Spleen (tissue), 7 donors: ENCODE data around the gene IMMP2L.

ENCODE experiments used
- POLR2A ChIP-seq, 3 donors: fragments of 450-650 bp; IDR thresholded peaks; one replicate each; pipeline ENCODE4 v1.5.1; 2017; ENCODE audit warnings: antibody characterized with exemption in 3 of 3, mild to moderate bottlenecking in 1 of 3
- POLR2AphosphoS5 ChIP-seq, 3 donors: sonication (generic); formaldehyde crosslinking; IDR thresholded peaks; one replicate each; pipeline ENCODE4 v1.5.1; 2017; ENCODE audit warnings: antibody characterized with exemption in 3 of 3
- TF ChIP-seq, protein P1 (sequence below), 11 experiments: fragments of 200-600 bp in 7 of 11; fragments of 450-650 bp in 4 of 11; sonication (generic) in 4 of 11; IDR thresholded peaks in 8 of 11; conservative IDR thresholded peaks in 3 of 11; 1 replicate in 7 of 11; 2 replicates in 4 of 11; pipeline versions ENCODE4 v1.4.0 to v1.8.0; 2016 to 2021; ENCODE audit warnings: antibody characterized with exemption in 11 of 11, inconsistent platforms in 4 of 11, mild to moderate bottlenecking in 1 of 11
- donor health status: DM: no; HTN: no; CAD: no; lungs with moderate emphysema.
- donor health status: DM: no; HTN: no; CAD: no.
- donor health status: DM: no; HTN: no; CAD: no.

DNA sequence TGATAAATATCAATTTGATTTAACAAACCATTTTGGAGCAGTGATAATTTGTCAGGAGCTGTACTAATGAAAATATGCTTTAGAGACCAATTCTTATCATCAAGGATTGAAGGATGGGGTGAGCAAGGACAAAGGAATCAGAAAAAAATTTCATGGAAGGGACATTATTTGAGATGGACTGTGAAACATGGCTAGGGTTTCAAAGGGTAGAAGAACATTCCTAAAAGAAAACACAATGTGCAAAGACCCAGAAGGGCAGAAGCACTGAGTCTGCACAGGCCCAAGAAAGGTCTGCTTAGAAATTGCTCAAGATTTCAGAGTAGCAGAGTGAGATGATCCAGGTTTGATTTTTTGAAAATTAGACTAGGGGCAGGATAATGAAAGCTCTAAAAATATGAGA is 296.9 kb downstream of the IMMP2L start:
- TF ChIP-seq, protein P1, sequence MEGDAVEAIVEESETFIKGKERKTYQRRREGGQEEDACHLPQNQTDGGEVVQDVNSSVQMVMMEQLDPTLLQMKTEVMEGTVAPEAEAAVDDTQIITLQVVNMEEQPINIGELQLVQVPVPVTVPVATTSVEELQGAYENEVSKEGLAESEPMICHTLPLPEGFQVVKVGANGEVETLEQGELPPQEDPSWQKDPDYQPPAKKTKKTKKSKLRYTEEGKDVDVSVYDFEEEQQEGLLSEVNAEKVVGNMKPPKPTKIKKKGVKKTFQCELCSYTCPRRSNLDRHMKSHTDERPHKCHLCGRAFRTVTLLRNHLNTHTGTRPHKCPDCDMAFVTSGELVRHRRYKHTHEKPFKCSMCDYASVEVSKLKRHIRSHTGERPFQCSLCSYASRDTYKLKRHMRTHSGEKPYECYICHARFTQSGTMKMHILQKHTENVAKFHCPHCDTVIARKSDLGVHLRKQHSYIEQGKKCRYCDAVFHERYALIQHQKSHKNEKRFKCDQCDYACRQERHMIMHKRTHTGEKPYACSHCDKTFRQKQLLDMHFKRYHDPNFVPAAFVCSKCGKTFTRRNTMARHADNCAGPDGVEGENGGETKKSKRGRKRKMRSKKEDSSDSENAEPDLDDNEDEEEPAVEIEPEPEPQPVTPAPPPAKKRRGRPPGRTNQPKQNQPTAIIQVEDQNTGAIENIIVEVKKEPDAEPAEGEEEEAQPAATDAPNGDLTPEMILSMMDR (IDR thresholded peaks at IDR 0.05 in 8 of 11, conservative IDR thresholded peaks at IDR 0.05 in 3 of 11), result no peak
- TF ChIP-seq POLR2AphosphoS5 (IDR thresholded peaks at IDR 0.05) (no peak), POLR2A (IDR thresholded peaks at IDR 0.05) (no peak)
